Measurements from ENCODE around the gene HAAO.

HAAO gene

DNA sequence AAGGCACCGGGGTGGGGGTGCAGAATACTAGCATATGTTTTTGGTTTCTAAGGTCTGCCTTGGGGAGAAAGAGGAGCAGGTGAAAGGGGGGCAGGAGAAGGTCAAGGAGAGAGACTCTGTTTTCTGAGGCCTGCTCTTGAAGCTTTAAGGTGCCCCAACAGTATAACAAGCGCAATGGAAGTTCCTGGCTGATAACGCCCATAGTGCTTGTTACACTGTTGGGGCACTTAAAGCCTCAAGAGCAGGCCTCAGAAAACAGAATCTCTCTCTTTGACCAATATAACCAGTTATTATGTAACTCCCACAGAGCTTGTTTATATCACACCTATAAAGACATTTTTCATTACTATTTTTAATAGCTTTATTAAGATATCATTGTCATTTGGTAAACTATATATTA lies 45.0 kb downstream of the HAAO start:
- Histone ChIP-seq H3K27ac (replicated peaks) (no peak overlapping the region), H3K4me3 (replicated peaks; ENCODE audit: insufficient read depth, low read length) (no peak overlapping the region), H3K27me3 (ENCODE audit: insufficient read depth, poor library complexity, severe bottlenecking) (no peaks in the 10 kb centered on the region)
- no peak for DNase-seq (ENCODE audit: low read depth in 1 of 2, low spot score in 1 of 2)
- TF ChIP-seq, protein P1, sequence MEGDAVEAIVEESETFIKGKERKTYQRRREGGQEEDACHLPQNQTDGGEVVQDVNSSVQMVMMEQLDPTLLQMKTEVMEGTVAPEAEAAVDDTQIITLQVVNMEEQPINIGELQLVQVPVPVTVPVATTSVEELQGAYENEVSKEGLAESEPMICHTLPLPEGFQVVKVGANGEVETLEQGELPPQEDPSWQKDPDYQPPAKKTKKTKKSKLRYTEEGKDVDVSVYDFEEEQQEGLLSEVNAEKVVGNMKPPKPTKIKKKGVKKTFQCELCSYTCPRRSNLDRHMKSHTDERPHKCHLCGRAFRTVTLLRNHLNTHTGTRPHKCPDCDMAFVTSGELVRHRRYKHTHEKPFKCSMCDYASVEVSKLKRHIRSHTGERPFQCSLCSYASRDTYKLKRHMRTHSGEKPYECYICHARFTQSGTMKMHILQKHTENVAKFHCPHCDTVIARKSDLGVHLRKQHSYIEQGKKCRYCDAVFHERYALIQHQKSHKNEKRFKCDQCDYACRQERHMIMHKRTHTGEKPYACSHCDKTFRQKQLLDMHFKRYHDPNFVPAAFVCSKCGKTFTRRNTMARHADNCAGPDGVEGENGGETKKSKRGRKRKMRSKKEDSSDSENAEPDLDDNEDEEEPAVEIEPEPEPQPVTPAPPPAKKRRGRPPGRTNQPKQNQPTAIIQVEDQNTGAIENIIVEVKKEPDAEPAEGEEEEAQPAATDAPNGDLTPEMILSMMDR (IDR thresholded peaks at IDR 0.05; ENCODE audit: insufficient read depth, low read length), result no peak
- TF ChIP-seq POLR2AphosphoS5 (IDR thresholded peaks at IDR 0.05; ENCODE audit: low read depth), result no peak
- TF ChIP-seq GABPA (IDR thresholded peaks at IDR 0.05; ENCODE audit: low read depth), result no peak
- TF ChIP-seq, protein P2, sequence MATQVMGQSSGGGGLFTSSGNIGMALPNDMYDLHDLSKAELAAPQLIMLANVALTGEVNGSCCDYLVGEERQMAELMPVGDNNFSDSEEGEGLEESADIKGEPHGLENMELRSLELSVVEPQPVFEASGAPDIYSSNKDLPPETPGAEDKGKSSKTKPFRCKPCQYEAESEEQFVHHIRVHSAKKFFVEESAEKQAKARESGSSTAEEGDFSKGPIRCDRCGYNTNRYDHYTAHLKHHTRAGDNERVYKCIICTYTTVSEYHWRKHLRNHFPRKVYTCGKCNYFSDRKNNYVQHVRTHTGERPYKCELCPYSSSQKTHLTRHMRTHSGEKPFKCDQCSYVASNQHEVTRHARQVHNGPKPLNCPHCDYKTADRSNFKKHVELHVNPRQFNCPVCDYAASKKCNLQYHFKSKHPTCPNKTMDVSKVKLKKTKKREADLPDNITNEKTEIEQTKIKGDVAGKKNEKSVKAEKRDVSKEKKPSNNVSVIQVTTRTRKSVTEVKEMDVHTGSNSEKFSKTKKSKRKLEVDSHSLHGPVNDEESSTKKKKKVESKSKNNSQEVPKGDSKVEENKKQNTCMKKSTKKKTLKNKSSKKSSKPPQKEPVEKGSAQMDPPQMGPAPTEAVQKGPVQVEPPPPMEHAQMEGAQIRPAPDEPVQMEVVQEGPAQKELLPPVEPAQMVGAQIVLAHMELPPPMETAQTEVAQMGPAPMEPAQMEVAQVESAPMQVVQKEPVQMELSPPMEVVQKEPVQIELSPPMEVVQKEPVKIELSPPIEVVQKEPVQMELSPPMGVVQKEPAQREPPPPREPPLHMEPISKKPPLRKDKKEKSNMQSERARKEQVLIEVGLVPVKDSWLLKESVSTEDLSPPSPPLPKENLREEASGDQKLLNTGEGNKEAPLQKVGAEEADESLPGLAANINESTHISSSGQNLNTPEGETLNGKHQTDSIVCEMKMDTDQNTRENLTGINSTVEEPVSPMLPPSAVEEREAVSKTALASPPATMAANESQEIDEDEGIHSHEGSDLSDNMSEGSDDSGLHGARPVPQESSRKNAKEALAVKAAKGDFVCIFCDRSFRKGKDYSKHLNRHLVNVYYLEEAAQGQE (IDR thresholded peaks at IDR 0.05; ENCODE audit: insufficient replicate concordance, low read depth), result no peak
- no peak for TF ChIP-seq SPI1 (IDR thresholded peaks at IDR 0.05; ENCODE audit: borderline replicate concordance, low read depth)

DNA sequence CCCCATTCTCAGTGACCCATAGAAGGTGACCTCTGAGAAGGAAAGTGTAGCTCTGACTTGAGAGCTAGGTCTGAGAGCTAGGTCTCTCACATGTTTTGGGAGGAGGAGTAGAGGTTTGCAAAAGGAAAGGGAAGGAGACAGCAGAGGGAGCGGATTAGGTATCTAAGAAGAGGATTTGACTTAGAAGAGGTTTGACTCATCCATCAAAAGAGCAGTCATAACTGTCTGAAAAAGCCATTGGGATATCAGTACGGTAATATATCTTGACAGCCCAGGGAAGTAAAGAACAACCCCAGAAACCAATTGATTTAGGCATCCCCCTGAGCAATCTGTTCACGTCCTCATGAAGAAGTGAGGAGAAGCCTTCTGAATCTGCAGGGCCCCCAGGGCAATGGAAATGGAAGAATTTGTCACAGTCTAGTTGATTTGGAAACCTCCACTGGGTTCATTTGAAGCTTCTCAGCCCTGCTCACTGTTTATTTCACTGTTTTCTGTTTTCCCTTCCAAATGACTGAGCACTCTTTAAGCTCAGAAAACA lies 47.8 kb downstream of the HAAO start:
- Histone ChIP-seq H3K4me3 (replicated peaks; ENCODE audit: insufficient read depth, low read length) (no peak overlapping the region), H3K27me3 (ENCODE audit: insufficient read depth, poor library complexity, severe bottlenecking) (no peaks in the 10 kb centered on the region), H3K27ac (replicated peaks) (no peak overlapping the region)
- no peak for DNase-seq (ENCODE audit: low read depth in 1 of 2, low spot score in 1 of 2)
- TF ChIP-seq SPI1 (IDR thresholded peaks at IDR 0.05; ENCODE audit: borderline replicate concordance, low read depth) (no peak), POLR2AphosphoS5 (IDR thresholded peaks at IDR 0.05; ENCODE audit: low read depth) (no peak)
- TF ChIP-seq, protein P2 (IDR thresholded peaks at IDR 0.05; ENCODE audit: insufficient replicate concordance, low read depth), result no peak
- TF ChIP-seq, protein P1 (IDR thresholded peaks at IDR 0.05; ENCODE audit: insufficient read depth, low read length), result no peak

DNA sequence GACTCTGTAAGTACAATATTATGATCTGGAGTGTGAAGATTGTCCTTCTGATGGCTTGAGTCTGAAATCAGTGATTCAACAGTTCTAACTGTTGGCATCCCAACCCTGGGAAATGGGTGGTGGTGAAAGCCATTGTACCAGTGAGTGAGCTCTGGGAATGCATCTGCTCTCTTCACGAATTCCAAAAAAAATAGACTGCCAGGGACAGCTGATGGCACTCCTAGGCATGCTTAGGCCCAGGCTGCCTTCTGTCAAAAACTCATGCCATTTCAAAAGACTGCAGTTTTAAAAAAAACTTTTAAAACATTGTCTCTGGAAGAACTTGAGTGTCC lies 48.8 kb downstream of the HAAO start:
- TF ChIP-seq SPI1 (IDR thresholded peaks at IDR 0.05; ENCODE audit: borderline replicate concordance, low read depth) (no peak), POLR2AphosphoS5 (IDR thresholded peaks at IDR 0.05; ENCODE audit: low read depth) (no peak)
- no peak for DNase-seq (ENCODE audit: low read depth in 1 of 2, low spot score in 1 of 2)
- no peaks in the 10 kb centered on the region for H3K27me3 ChIP-seq (ENCODE audit: insufficient read depth, poor library complexity, severe bottlenecking)

DNA sequence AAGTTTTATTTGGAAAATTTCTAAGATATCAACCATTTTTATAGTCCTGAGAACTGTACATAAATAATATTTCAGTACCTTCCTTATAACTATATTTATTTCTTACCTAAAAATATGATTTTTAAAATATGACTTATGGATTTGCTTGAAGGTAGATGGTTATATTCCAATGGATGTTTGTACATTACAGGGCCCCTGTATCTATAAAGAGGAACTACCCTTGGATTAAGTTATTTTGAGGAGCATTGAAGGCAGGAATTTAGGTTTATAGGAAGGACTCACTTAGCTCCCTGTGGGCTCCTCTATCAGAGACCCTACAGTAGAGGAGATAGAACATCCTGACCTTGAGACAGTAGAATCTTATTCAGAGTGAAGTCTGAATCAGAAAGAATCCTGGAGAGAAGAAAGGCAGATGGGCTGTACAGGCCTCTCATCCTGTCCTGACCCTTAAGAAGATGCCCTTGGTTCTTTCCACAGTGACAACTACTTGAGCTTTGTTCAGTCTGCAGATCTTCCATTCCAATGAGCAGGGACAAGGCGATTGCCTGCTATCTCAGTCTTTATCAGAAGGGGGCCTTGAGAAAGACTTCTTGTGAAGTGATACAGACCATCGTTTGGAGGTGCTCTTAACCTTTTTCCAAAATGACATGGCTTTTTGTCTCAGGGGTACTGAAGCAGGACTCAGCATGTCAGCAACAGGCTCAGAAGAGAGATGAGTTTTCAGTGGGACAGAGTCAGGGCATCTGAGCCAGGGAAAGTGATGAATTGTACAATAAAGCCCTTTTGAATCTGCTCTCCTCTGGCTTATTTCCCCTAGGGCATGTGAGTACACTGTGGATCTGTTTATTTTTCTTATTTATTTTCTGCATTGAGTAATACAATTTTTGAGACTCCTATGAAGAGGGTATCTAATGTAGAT lies 49.4 kb downstream of the HAAO start:
- TF ChIP-seq, protein P2 (IDR thresholded peaks at IDR 0.05; ENCODE audit: insufficient replicate concordance, low read depth), result no peak
- TF ChIP-seq, protein P1 (IDR thresholded peaks at IDR 0.05; ENCODE audit: insufficient read depth, low read length), result no peak
- no peak overlapping the region for H3K4me3 ChIP-seq (replicated peaks; ENCODE audit: insufficient read depth, low read length)
- no peak overlapping the region for H3K27ac ChIP-seq (replicated peaks)
- no peaks in the 10 kb centered on the region for H3K27me3 ChIP-seq (ENCODE audit: insufficient read depth, poor library complexity, severe bottlenecking)
- no peak for DNase-seq (ENCODE audit: low read depth in 1 of 2, low spot score in 1 of 2)

More for the DNA sequence above, 48.8 kb downstream of the HAAO start:
- Histone ChIP-seq H3K27ac (replicated peaks) (no peak overlapping the region), H3K4me3 (replicated peaks; ENCODE audit: insufficient read depth, low read length) (no peak overlapping the region)

Measured in HL-60 (cell line).